Kasumi-1 (cell line): ENCODE measurements around the gene JHY.
A peak's percentile ranks its signal among the peaks of the same experiment; 100 is the strongest.

Experiments used
- DNase-seq, 2 experiments: peaks; one replicate each; lab custom pipeline; 2025; lab: John Stamatoyannopoulos, UW

The JHY gene

DNA sequence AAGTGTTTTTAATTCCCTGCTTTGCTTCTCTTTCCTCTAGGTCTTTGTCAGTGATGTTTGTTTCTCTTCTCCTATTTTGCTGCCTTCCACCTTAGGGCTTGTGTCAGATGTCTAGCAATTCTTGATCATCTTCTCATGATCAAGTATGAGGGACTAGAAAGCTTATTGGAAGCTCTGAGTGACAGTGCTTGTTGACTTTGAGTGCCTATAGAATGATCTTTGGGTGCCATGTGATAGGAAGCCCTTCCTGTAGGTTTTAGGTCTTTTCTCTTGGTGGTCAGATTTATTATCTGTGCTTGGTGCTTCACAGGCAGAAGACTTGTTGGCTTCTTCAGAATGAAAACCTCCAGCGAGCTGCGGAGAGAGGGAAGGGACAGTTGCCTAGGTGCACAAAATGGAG is 56.0 kb downstream of the JHY start:
- DNase-seq = no peak

- no peak for DNase-seq
These were observed 68.7 kb downstream of the JHY start for GRCh38 chr11:122951211-122951610.

- DNase-seq = no peak
These were observed 71.9 kb downstream of the JHY start for GRCh38 chr11:122954455-122954854.

GRCh38 chr11:122963961-122964360 is 81.4 kb downstream of the JHY start:
- DNase-seq = no peak

DNA sequence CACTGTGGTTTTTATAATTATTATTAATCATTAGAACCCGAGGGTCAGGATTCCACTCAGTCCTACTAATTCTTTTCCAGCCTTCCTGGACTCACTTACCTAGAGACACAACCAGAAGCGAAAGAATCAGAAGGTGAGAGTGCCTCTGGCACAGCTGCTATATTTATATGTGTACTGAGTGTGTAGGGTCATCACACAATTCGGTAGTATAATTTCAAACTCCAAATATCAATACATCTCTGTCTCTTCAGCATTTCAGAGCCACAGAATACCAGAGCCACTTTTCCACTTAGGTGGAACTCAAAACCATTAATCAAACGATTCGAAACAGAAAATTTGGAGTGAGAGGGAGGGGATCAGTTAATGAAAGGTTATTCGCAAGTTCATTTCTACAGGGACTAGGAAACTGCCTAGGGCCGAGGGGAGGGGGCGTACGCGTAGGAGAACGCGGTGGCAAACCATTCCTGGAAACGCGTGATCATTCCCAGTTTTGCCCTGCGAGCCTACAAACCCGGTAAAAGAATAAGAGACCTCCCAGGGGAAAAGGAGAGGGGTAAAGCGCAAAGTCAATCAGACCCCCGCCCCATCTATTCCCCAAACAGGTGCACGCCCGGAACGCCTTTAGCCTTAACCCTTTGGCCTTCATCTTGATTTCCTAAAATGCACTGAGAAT is 93.6 kb downstream of the JHY start:
- no peak for DNase-seq

DNA sequence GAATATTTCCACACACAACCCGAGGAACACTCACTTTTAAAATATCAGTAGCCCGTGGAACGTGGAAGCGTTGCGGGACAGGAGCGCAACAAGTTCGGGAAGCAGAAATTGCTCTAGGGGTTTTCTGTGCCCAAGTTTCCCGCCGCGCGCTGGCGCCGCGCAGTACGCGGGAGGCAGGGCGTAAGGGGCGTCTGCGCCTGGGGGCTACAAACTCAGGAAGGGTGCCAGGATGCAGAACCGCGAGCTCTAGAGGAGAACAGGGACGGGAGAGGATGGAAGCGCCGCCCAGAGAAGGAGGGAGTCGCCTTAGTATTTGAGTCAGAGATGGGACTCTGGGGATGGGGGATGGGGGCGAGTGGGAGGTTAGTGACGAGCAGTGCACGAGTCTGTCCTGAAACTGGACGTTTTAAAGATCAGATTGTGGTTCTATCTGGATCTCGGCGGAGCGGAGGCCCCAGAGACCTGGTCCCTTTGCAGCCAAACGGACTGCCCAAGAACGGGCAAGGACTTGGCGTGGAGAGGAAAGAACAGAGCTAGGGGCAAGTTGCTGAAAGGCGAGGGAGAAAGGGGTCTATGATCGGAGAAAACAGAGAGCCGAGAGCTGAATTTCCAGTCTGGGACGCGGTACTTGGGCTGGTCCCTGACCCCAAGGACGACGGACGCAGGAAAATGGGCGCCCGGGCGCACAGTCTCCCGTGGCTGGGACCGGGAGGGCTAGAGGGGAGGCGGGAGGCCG is 94.3 kb downstream of the JHY start:
- no peak for DNase-seq

GRCh38 chr11:122977470-122978298 is 95.1 kb downstream of the JHY start:
- DNase-seq = no peak

- no peak for DNase-seq
These were observed 95.7 kb downstream of the JHY start for GRCh38 chr11:122978299-122978620.

GRCh38 chr11:122979103-122979814 is 96.7 kb downstream of the JHY start:
- no peak for DNase-seq

- DNase-seq = no peak
These were observed 97.4 kb downstream of the JHY start for GRCh38 chr11:122979815-122980595.

GRCh38 chr11:122981388-122982264 is 99.1 kb downstream of the JHY start, which contains the start of gene BSX:
TSS of gene BSX (minus strand) at chr11:122981834. CDS start at chr11:122981671, 163 bp downstream.
- peak; percentile 19 to 23 for DNase-seq

GRCh38 chr11:122983438-122984185 is 101.1 kb downstream of the JHY start:
- DNase-seq = no peak

DNA sequence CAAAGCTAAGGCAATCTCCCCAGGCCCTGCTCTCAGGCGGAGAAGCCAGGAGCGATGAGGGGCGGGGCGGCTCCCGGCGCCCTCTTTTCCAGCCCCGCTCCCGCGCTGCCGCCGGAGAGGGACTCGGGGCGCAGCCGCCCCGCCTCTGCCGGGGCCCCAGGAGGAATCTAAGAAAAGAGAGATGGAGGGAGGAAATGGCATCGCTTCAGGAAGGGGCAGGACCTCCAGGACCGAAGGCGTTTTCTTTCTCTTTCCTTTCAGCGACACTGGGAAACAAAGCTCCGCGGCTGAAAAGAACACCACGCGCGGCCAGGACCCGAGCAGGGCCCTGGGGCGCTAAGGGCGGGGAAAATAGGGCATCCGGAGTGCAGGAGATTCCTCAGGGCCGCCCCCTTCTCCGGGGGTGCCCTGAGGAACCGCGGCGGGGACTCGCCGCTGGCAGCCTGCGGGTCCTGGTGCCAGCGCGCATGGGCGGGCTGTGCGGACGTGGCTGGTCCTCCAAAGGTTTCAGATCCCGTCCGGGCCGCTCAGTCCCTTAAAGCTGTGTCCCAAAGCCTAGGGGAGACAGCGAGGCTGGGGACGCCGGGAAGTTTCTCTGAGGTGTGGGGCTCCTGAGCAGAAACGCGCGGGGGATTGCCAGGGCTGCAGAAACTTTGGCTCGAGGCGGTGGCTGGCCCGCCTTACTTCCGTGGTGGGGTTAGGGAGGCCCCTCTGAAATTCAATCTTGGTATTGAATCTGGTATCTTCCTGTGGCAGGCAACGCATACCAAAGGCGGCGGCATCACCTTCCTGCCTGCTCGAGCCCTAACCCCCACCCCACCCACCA is 101.8 kb downstream of the JHY start:
- DNase-seq = no peak

- no peak for DNase-seq
These were observed 113.0 kb downstream of the JHY start for GRCh38 chr11:122995526-122995925.

- DNase-seq = no peak
These were observed 116.3 kb downstream of the JHY start for GRCh38 chr11:122998727-122999366.

- no peak for DNase-seq
These were observed 118.2 kb downstream of the JHY start for GRCh38 chr11:123000721-123001120.

DNA sequence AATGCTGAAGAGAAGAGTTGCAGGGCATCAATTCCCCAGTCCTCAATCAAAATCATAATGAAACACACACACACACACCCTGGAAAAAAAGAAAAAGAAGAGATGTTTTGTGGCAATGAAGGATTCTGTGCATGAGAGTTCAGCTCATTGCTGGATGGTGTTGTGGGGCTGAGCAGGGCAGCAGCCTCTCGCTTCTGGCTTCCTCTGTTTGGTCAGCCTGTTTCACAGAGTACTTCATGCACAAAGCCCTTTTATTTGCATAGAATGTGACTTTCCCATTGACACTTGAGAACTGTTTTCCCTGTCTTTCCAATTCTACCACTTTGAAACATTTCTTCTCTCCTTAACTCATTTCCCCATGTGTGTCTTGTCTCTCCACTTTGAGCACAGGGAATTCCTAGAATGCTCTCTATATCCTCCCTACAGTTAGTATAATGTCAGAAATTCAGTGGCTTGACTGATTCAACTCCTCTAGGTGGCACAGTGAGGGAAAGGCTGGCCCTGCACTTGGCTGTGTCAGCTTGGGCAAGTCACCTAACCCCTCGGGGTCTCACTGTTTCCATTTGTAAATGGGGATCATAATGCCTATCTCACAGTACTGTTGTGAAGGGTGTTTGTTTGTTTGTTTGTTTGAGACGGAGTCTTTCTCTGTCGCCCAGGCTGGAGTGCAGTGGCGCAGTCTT is 124.4 kb downstream of the JHY start:
- DNase-seq = no peak
